NCI-H1105 (cell line): ENCODE measurements around the gene NNT.
"Not testable (repeated sequence)": the region's sequence is repeated elsewhere in the genome, so short reads cannot be mapped to it uniquely, and the experiment has no call there.

Experiments
- DNase-seq: peaks from one replicate; lab custom pipeline; 2025; lab: John Stamatoyannopoulos, UW

NNT gene

GRCh38 chr5:43711496-43711895, 108.5 kb downstream of the NNT start:
- DNase-seq = no peak

DNA sequence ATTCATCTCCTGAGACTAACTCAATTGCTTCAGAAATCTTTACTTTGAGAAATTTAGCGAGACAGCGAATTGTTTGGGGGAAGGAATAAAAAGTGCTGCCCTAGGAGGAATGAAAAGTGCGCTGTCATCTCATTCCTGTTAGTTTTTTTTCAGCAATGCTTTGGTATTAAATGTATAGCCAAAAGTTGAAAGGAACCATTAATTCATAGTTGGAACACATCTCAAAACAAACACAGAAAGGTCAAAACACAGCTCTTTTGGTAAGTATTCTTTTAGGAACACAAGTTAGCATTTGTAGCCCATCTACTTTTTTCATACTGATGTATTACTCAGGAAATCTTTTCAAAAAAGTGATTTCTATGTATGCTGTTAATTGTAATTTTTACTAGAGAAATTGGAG, 109.1 kb downstream of the NNT start:
- DNase-seq = no peak

GRCh38 chr5:43719783-43720182, 116.8 kb downstream of the NNT start:
- DNase-seq = not testable (repeated sequence)

GRCh38 chr5:43728581-43728980, 125.6 kb downstream of the NNT start:
- no peak for DNase-seq

DNA sequence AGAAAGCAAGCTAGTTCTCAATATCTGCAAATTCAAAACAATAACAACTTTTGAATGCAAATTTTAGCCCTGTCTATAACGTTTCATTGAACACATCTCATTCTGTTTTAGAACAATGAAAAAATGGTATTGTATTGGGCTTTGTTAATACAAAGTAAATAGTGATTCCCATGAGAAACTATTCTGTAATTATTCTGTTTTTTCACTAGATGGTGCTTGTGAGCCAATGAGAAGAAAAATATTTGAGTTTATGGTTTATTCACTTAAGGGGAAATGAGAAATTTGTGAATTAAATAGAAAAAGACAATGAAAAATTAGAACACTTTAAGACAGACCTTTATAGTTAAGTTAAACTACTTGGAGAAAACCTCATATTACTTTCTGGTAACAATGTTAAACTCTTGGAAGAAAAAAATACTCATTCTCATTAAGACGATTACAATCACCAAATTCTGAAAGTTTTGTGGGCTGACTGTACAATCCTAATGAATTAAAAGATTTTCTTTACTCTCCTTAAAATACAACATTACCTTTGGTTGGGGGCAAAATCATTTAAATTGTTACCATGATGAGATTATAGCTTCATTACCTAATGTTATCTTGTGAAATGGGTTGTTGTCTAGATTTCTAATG, 127.0 kb downstream of the NNT start:
- DNase-seq = peak; percentile 25

- DNase-seq = no peak
These were observed 127.9 kb downstream of the NNT start for GRCh38 chr5:43730832-43731342.

DNA sequence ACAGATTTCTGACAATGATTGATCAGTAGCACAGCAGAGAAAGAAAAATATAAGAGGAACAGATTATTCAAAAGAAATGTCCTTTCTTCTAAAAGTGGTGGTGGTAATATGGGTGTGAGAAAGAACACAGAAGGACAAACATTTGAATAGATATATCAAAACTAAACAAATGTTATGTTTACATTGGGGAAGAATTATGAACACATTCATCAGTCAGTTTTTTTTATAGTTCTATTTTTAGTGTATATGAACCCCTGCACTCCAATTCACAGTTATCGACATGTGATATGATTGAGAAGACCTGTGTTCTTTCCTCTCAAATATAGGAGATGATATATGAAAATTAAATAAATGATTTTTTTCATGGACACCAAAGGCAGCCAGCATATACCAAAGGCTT, 128.6 kb downstream of the NNT start:
- no peak for DNase-seq

GRCh38 chr5:43745923-43746548, 143.1 kb downstream of the NNT start:
- not testable (repeated sequence) for DNase-seq

GRCh38 chr5:43750809-43751208, 147.8 kb downstream of the NNT start:
- no peak for DNase-seq

GRCh38 chr5:43753069-43753468, 150.1 kb downstream of the NNT start:
- no peak for DNase-seq
